Lower leg skin (tissue), 4 donors: Measurements from ENCODE around the gene RELL1. TPM values are rescaled to one million over a fixed set of nuclear protein-coding genes. Genes with fewer than 3 reads are reported as not detected.

Experiments used
- DNase-seq, 2 donors: peaks; one replicate each; pipeline ENCODE4 v3.0.0-alpha.2; 2019; ENCODE audit warnings: low spot score in 2 of 2
- H3K4me3 ChIP-seq: fragments of 200-600 bp; sonication (generic); 2 replicates; pipeline ENCODE4 v1.5.1; 2017; ENCODE audit warnings: mild to moderate bottlenecking, low read depth; ENCODE audit not compliant: poor library complexity, severe bottlenecking
- CTCF ChIP-seq, 3 donors: fragments of 450-650 bp; IDR thresholded peaks; one replicate each; pipeline ENCODE4 v1.5.1; 2016; ENCODE audit warnings: antibody characterized with exemption in 3 of 3, mild to moderate bottlenecking in 3 of 3, moderate library complexity in 2 of 3
- POLR2A ChIP-seq, 2 donors: fragments of 450-650 bp; IDR thresholded peaks; one replicate each; pipeline ENCODE4 v1.6.1; 2016 to 2017; ENCODE audit warnings: antibody characterized with exemption in 2 of 2, mild to moderate bottlenecking in 1 of 2, moderate library complexity in 1 of 2
- WGBS, 2 donors: methylation state at CpG; one replicate each; pipeline ENCODE4 v1.1.5; 2018; 5-methylcytosine and 5-hydroxymethylcytosine counted together
- intact Hi-C: fragments of 100-400 bp; cut with DNase I; formaldehyde crosslinking; loops from one replicate; pipeline ENCODE4 v1.15.0; 2023; ENCODE audit warnings: low total_unique reads
- total RNA-seq, 4 donors: library from RNA; depleted of rRNA; stranded (reverse); fragments of >200 nt; gene quantifications; one replicate each; pipeline ENCODE4 v1.1.0, GENCODE V29; 2016

RELL1 gene
- total RNA-seq, 4 donors from 2014 or later = 66.5 to 78.6 (median 73.7) TPM

GRCh38 chr4:37705571-37705970, 19.4 kb upstream of the RELL1 start:
- no peak for TF ChIP-seq POLR2A (IDR thresholded peaks at IDR 0.05)
- TF ChIP-seq CTCF (IDR thresholded peaks at IDR 0.05) = no peak
- no peak for DNase-seq
- 85 to 89% methylated on average over 5 of the region's 5 CpGs for WGBS, 2 donors
- no peak overlapping the region for H3K4me3 ChIP-seq
- intact Hi-C loops = no loop called here

GRCh38 chr4:37699868-37700481, 13.8 kb upstream of the RELL1 start:
- no peak for DNase-seq
- 87% methylated on average over 5 of the region's 5 CpGs for WGBS, 2 donors
- intact Hi-C loops = no loop called here
- TF ChIP-seq POLR2A (IDR thresholded peaks at IDR 0.05) (no peak), CTCF (IDR thresholded peaks at IDR 0.05) (no peak)
- H3K4me3 ChIP-seq = no peak overlapping the region

GRCh38 chr4:37697566-37697965, 11.4 kb upstream of the RELL1 start:
- H3K4me3 ChIP-seq = no peak overlapping the region
- DNase-seq = no peak
- intact Hi-C loops = no loop called here
- WGBS, 2 donors = 91 to 96% methylated on average over 3 of the region's 3 CpGs
- TF ChIP-seq CTCF (IDR thresholded peaks at IDR 0.05) (no peak), POLR2A (IDR thresholded peaks at IDR 0.05) (no peak)

GRCh38 chr4:37693450-37694190, 7.4 kb upstream of the RELL1 start:
- H3K4me3 ChIP-seq = no peak overlapping the region
- DNase-seq = no peak
- TF ChIP-seq CTCF (IDR thresholded peaks at IDR 0.05) (no peak), POLR2A (IDR thresholded peaks at IDR 0.05) (no peak)
- intact Hi-C loops = no loop called here
- WGBS, 2 donors = 91 to 93% methylated on average over 5 of the region's 5 CpGs

GRCh38 chr4:37693030-37693429, 6.9 kb upstream of the RELL1 start:
- intact Hi-C loops = no loop called here
- DNase-seq = no peak
- H3K4me3 ChIP-seq = no peak overlapping the region
- 92 to 100% methylated on average over 2 of the region's 2 CpGs for WGBS, 2 donors
- TF ChIP-seq POLR2A (IDR thresholded peaks at IDR 0.05) (no peak), CTCF (IDR thresholded peaks at IDR 0.05) (no peak)
